CD4-positive, alpha-beta T cell (primary cell): Measurements from ENCODE around the gene PLEKHB1. TPM values are rescaled to one million over a fixed set of nuclear protein-coding genes. Genes with fewer than 3 reads are reported as not detected.
A peak's percentile ranks its signal among the peaks of the same experiment; 100 is the strongest.

Experiments used
- ATAC-seq: fragments of 200-7000 bp; cut with Tn5 transposase; one replicate; pipeline ENCODE4 v1.10.0; 2022; ENCODE audit warnings: mild to moderate bottlenecking; ENCODE audit not compliant: poor library complexity
- CTCF ChIA-PET: fragments of 350-600 bp; sonication (Branson Sonifier 250); formaldehyde crosslinking; loops from one replicate; lab custom pipeline; 2021; ENCODE audit warnings: antibody characterized with exemption, inconsistent platforms; lab: Charles Lee
- POLR2A ChIA-PET: fragments of 350-600 bp; sonication (Branson Sonifier 250); formaldehyde crosslinking; loops from one replicate; lab custom pipeline; 2021; ENCODE audit warnings: antibody characterized with exemption, inconsistent platforms; lab: Charles Lee
- DNase-seq, 14 experiments: peaks; one replicate each; pipeline ENCODE4 v3.0.0-alpha.2; 2013 to 2020; ENCODE audit warnings: mixed read lengths in 2 of 14
- H3K27ac ChIP-seq, 2 donors: one replicate each; pipeline versions ENCODE4 v1.5.1 to v1.7.0; 2013; ENCODE audit warnings: low read length in 2 of 2, low read depth in 1 of 2, mild to moderate bottlenecking in 1 of 2
- H3K27me3 ChIP-seq, 2 experiments: 1 replicate in 1 of 2; 2 replicates in 1 of 2; pipeline versions ENCODE4 v1.6.1 to v1.7.0; 2013; ENCODE audit warnings: low read length in 2 of 2, control low read depth in 1 of 2, mild to moderate bottlenecking in 1 of 2, moderate library complexity in 1 of 2; ENCODE audit not compliant: insufficient read depth in 2 of 2, control insufficient read depth in 1 of 2
- H3K36me3 ChIP-seq: one replicate; pipeline ENCODE4 v1.6.1; 2013; ENCODE audit warnings: low read length, control low read depth; ENCODE audit not compliant: insufficient read depth
- H3K4me1 ChIP-seq: one replicate; pipeline ENCODE4 v1.6.1; 2013; ENCODE audit warnings: low read length, control low read depth; ENCODE audit not compliant: insufficient read depth
- H3K4me3 ChIP-seq: one replicate; pipeline ENCODE4 v1.5.1; 2013; ENCODE audit warnings: mild to moderate bottlenecking, low read length, moderate library complexity
- H3K9me3 ChIP-seq, 2 experiments: 1 replicate in 1 of 2; 2 replicates in 1 of 2; pipeline versions ENCODE4 v1.6.1 to v1.7.0; 2013; ENCODE audit warnings: low read length in 2 of 2, mild to moderate bottlenecking in 2 of 2, control low read depth in 1 of 2, moderate library complexity in 1 of 2; ENCODE audit not compliant: control insufficient read depth in 1 of 2, insufficient read depth in 1 of 2
- H3K27ac Mint-ChIP-seq: one replicate; pipeline ENCODE4 v1.8.0; 2020; ENCODE audit warnings: mixed read lengths
- H3K27me3 Mint-ChIP-seq: one replicate; pipeline ENCODE4 v1.8.0; 2021; ENCODE audit warnings: mixed read lengths
- H3K36me3 Mint-ChIP-seq: one replicate; pipeline ENCODE4 v1.8.0; 2021; ENCODE audit warnings: low read depth, mixed read lengths
- H3K4me1 Mint-ChIP-seq: one replicate; pipeline ENCODE4 v1.8.0; 2021; ENCODE audit warnings: low read depth, mixed read lengths
- H3K4me3 Mint-ChIP-seq: one replicate; pipeline ENCODE4 v1.8.0; 2020; ENCODE audit warnings: mild to moderate bottlenecking, mixed read lengths
- H3K9me3 Mint-ChIP-seq: one replicate; pipeline ENCODE4 v1.8.0; 2020; ENCODE audit warnings: mixed read lengths
- intact Hi-C, 2 experiments: fragments of 100-400 bp; cut with DNase I in 1 of 2; cut with micrococcal nuclease in 1 of 2; formaldehyde crosslinking; loops; one replicate each; pipeline versions ENCODE4 v1.15.1 to v1.9.0; 2023 to 2025; cut with DNase I, micrococcal nuclease
- total RNA-seq, 174 experiments: library from RNA in 2 of 174; stranded (reverse) in 2 of 174; gene quantifications; one replicate each; pipeline ENCODE4 v1.2.3 and lab custom pipeline; 2021 to 2026
- TF ChIP-seq, protein P1 (sequence below): fragments of 200-600 bp; IDR thresholded peaks from one replicate; pipeline ENCODE4 v1.8.0; 2022; ENCODE audit warnings: antibody characterized with exemption, mild to moderate bottlenecking

The PLEKHB1 gene
- total RNA-seq, 2 experiments from 2014 or later, result 30.8 to 34.6 TPM

DNA sequence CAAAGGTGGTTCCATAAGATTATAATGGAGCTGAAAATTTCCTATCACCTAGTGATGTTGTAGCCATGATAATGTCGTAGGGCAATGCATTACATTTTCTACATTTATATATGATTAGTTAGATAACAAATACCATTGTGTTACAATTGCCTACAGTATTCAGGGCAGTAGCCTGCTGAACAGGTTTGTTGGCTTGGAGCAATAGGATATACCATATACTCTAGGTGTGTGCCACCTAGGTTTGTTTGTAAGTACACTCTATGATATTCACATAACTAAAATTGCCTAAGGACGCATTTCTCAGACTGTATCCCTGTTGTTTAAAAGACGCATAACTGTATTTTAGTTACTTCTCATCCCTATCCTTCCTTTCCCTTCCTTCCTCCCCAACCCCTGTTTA lies 13.6 kb downstream of the PLEKHB1 start:
- H3K36me3 Mint-ChIP-seq, result peaks cover 33% of the 10 kb centered on the region
- no peaks in the 10 kb centered on the region for H3K9me3 Mint-ChIP-seq
- H3K27ac Mint-ChIP-seq, result no peak overlapping the region
- ChIA-PET CTCF (interaction anchor here (2.5 to 6.7 kb wide), 3 partner anchors 12 to 309 kb away, joined by 12 to 88 read pairs (median 18); no protein-coding TSS in a partner anchor), POLR2A (interaction anchor here (0.7 to 3.7 kb wide), 4 partner anchors 12 to 351 kb away, joined by 3 to 30 read pairs (median 8); no protein-coding TSS in a partner anchor)
- Histone ChIP-seq H3K27ac (no peak overlapping the region), H3K36me3 (peaks cover 9% of the 10 kb centered on the region), H3K9me3 (no peaks in the 10 kb centered on the region), H3K27me3 (no peaks in the 10 kb centered on the region), H3K4me3 (no peak overlapping the region), H3K4me1 (peaks cover 21% of the 10 kb centered on the region)
- DNase-seq (no peak), ATAC-seq (no peak)
- intact Hi-C loops, result loop anchor here (2.0 to 10.0 kb wide), 4 partner anchors 175 to 353 kb away; partner anchors contain the start of gene ARHGEF17 (in 1 of the 2)
- no peaks in the 10 kb centered on the region for H3K27me3 Mint-ChIP-seq
- TF ChIP-seq, protein P1, sequence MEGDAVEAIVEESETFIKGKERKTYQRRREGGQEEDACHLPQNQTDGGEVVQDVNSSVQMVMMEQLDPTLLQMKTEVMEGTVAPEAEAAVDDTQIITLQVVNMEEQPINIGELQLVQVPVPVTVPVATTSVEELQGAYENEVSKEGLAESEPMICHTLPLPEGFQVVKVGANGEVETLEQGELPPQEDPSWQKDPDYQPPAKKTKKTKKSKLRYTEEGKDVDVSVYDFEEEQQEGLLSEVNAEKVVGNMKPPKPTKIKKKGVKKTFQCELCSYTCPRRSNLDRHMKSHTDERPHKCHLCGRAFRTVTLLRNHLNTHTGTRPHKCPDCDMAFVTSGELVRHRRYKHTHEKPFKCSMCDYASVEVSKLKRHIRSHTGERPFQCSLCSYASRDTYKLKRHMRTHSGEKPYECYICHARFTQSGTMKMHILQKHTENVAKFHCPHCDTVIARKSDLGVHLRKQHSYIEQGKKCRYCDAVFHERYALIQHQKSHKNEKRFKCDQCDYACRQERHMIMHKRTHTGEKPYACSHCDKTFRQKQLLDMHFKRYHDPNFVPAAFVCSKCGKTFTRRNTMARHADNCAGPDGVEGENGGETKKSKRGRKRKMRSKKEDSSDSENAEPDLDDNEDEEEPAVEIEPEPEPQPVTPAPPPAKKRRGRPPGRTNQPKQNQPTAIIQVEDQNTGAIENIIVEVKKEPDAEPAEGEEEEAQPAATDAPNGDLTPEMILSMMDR, result no peak
- no peak overlapping the region for H3K4me3 Mint-ChIP-seq
- peaks cover 26% of the 10 kb centered on the region for H3K4me1 Mint-ChIP-seq

DNA sequence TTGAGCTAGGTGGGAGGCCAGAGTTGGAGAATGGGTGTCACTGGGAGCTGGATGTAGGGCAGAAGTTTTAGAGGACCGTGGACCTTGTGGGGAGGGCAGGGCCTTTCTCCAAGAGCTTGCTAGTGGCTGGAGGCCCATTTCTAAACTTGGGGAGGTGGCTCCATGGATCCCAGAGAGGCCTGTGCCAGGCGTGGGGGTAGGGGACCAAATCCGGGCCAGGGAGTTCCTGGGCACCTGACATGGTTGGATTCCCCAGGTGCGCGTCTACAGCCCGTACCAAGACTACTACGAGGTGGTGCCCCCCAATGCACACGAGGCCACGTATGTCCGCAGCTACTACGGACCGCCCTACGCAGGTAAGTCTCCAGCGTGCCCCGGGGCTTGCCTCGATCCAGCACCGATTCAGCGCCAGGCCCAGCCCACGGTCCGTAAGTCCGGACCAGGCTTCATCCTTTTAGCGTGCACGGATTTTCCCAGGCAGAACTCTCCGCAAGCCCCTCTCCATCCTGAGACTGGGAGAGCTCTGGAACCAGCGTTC lies 14.2 kb downstream of the PLEKHB1 start:
- peak overlapping the region; percentile 34 for H3K4me3 ChIP-seq
- Mint-ChIP-seq H3K36me3 (peaks cover 29% of the 10 kb centered on the region), H3K27ac (no peak overlapping the region), H3K4me3 (no peak overlapping the region), H3K27me3 (no peaks in the 10 kb centered on the region), H3K9me3 (no peaks in the 10 kb centered on the region), H3K4me1 (peaks cover 32% of the 10 kb centered on the region)
- peaks cover 21% of the 10 kb centered on the region for H3K4me1 ChIP-seq
- H3K27me3 ChIP-seq, result no peaks in the 10 kb centered on the region
- intact Hi-C loops, result loop anchor here (1.0 to 10.0 kb wide), 6 partner anchors 35 to 353 kb away; partner anchors contain the start of gene ARHGEF17 (in 1 of the 2)
- ATAC-seq (no peak), DNase-seq (no peak)
- H3K9me3 ChIP-seq, result no peaks in the 10 kb centered on the region
- no peak overlapping the region for H3K27ac ChIP-seq
- H3K36me3 ChIP-seq, result peaks cover 9% of the 10 kb centered on the region
- TF ChIP-seq, protein P1, result no peak
- CTCF ChIA-PET, result interaction anchor here (0.7 to 6.7 kb wide), 7 partner anchors 9 to 309 kb away, joined by 3 to 88 read pairs (median 4); no protein-coding TSS in a partner anchor
- POLR2A ChIA-PET, result interaction anchor here (1.0 to 3.7 kb wide), 4 partner anchors 13 to 91 kb away, joined by 3 to 30 read pairs (median 8); no protein-coding TSS in a partner anchor

DNA sequence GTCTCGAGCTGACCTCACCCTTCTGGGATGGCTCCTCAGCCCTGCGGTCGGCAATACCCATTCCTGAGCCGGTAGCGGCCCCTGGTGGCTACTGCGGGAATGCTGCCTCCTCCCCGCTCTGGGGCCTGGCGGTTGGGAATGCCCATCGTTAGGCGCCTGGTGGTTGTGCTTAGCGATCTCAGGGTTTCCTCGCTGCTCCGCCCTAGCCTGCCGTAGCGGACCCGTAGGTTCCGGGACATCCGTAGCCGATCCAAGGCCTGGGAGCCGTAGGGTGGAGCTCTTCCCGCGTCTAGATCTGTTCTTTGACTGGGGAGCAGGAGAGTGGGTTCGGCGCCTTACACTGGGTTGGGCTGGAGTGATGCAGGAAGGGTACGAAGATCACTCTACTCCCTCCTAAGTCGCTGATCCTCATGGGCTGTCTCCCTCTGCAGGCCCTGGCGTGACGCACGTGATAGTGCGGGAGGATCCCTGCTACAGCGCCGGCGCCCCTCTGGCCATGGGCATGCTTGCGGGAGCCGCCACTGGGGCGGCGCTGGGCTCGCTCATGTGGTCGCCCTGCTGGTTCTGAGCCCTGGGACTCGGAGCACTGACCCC lies 14.8 kb downstream of the PLEKHB1 start:
- Histone ChIP-seq H3K36me3 (peaks cover 8% of the 10 kb centered on the region), H3K27me3 (no peaks in the 10 kb centered on the region), H3K27ac (no peak overlapping the region), H3K4me1 (peaks cover 21% of the 10 kb centered on the region), H3K4me3 (peak overlapping the region; percentile 34), H3K9me3 (no peaks in the 10 kb centered on the region)
- H3K27ac Mint-ChIP-seq, result no peak overlapping the region
- no peaks in the 10 kb centered on the region for H3K9me3 Mint-ChIP-seq
- POLR2A ChIA-PET, result interaction anchor here (1.0 to 3.7 kb wide), 4 partner anchors 13 to 91 kb away, joined by 3 to 30 read pairs (median 8); no protein-coding TSS in a partner anchor
- DNase-seq, result peak; percentile 69 to 91 (median 83)
- H3K4me3 Mint-ChIP-seq, result no peak overlapping the region
- CTCF ChIA-PET, result interaction anchor here (0.7 to 6.7 kb wide), 8 partner anchors 9 to 310 kb away, joined by 3 to 88 read pairs (median 4); no protein-coding TSS in a partner anchor
- intact Hi-C loops, result loop anchor here (1.0 to 10.0 kb wide), 6 partner anchors 36 to 354 kb away; partner anchors contain the start of gene ARHGEF17 (in 1 of the 2)
- ATAC-seq, result peak; percentile 98
- TF ChIP-seq, protein P1, result peak; percentile 96
- H3K4me1 Mint-ChIP-seq, result peaks cover 32% of the 10 kb centered on the region
- no peaks in the 10 kb centered on the region for H3K27me3 Mint-ChIP-seq
- peaks cover 24% of the 10 kb centered on the region for H3K36me3 Mint-ChIP-seq
